ENCODE measurements around the gene SRXN1.

The SRXN1 gene

GRCh38 chr20:675033-675452 is 22.0 kb upstream of the SRXN1 start:
- no peak for DNase-seq

GRCh38 chr20:673603-674001 is 20.6 kb upstream of the SRXN1 start:
- no peak for DNase-seq

GRCh38 chr20:672963-673602 is 20.1 kb upstream of the SRXN1 start:
- DNase-seq: no peak

GRCh38 chr20:671252-672030 is 18.4 kb upstream of the SRXN1 start:
- no peak for DNase-seq

GRCh38 chr20:669573-669972 is 16.6 kb upstream of the SRXN1 start:
- DNase-seq: no peak

- DNase-seq: no peak
Observed at GRCh38 chr20:668638-669037, 15.6 kb upstream of the SRXN1 start.

- DNase-seq: no peak
Observed at GRCh38 chr20:668050-668449, 15.1 kb upstream of the SRXN1 start.

GRCh38 chr20:667351-668034 is 14.5 kb upstream of the SRXN1 start:
- DNase-seq: peak in 1 of 2 experiments; percentile 60

- DNase-seq: no peak
Observed at GRCh38 chr20:666877-667276, 13.9 kb upstream of the SRXN1 start.

- no peak for DNase-seq
Observed at GRCh38 chr20:665276-665675, 12.3 kb upstream of the SRXN1 start.

- DNase-seq: no peak
Observed at GRCh38 chr20:664576-664975, 11.6 kb upstream of the SRXN1 start.

- no peak for DNase-seq
Observed at GRCh38 chr20:664151-664550, 11.2 kb upstream of the SRXN1 start.

GRCh38 chr20:663315-664090 is 10.5 kb upstream of the SRXN1 start:
- DNase-seq: peak; percentile 49 to 62

- DNase-seq: no peak
Observed at GRCh38 chr20:662277-663192, 9.5 kb upstream of the SRXN1 start.

GRCh38 chr20:661474-662270 is 8.7 kb upstream of the SRXN1 start:
- DNase-seq: no peak

- DNase-seq: no peak
Observed at GRCh38 chr20:658731-659291, 5.8 kb upstream of the SRXN1 start.

- no peak for DNase-seq
Observed at GRCh38 chr20:658202-658601, 5.2 kb upstream of the SRXN1 start.

- DNase-seq: no peak
Observed at GRCh38 chr20:655726-656624, 3.0 kb upstream of the SRXN1 start.

GRCh38 chr20:654417-654750 is 1.4 kb upstream of the SRXN1 start:
- DNase-seq: no peak

All from NCI-H1930 (cell line).